Measurements from ENCODE around the gene GNAT1. TPM values are rescaled to one million over a fixed set of nuclear protein-coding genes. Genes with fewer than 3 reads are reported as not detected.

GNAT1 gene
- total RNA-seq, 1 experiment from 2014 or later = not detected

DNA sequence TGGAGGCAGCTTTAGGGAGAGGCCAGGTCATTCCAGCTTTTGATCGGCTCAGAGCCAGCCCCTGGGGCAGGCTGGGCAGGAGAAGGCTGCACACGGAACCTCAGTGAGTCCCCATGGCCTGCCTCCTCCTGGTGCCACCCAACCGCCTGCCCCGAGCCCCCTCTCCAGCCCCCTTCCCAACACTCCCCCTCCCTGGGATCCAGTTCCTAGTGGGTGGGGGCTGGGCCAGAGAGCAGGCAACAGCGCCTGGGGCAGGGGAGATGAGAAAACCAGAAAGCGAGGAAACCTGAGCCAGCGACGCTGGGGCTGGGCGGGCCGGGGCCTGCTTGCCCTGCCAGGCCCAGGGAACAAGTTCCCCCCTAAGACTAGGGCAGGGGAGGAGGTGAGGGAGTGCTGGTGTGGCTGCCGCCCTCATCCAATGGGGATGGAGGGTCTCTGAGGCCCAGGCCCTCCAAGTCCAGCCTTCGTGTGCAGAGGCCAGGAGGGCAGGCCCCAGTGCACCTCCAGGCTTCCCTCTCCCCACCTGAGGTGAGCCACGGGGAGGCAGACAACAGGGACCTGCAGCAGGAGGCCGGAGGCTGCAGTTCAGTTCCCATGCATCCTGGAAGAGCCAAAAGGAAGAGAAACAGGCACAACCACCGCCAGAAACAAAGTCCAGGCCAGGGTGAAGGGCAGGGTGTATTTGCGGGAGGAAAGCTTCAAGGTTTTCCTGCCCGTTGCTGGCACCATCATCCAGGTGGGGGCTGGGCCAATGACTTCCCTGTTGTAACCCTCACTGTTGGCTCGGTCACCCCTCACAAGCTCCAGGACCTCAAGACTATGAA lies 40.3 kb upstream of the GNAT1 start:
- ChIA-PET CTCF (interaction anchor here (0.6 kb wide), 1 partner anchor 182 kb away, joined by 3 read pairs; no protein-coding TSS in a partner anchor), POLR2A (ENCODE audit: unreplicated experiment) (no interaction called here)
- Histone ChIP-seq H3F3A (ENCODE audit: insufficient read depth, low read depth) (peaks cover 7% of the 10 kb centered on the region; the same call in 1 of the 2 replicates), H3K9me2 (ENCODE audit: insufficient read depth) (no peaks in the 10 kb centered on the region), H3K36me3 (ENCODE audit: low read depth) (no peaks in the 10 kb centered on the region), H3K4me2 (no peak overlapping the region), H3K27me3 (ENCODE audit: insufficient read depth, low read depth) (no peaks in the 10 kb centered on the region), H3K79me2 (ENCODE audit: low read depth) (no peaks in the 10 kb centered on the region), H3K9me3 (ENCODE audit: insufficient read depth, low read depth) (no peaks in the 10 kb centered on the region), H4K20me1 (ENCODE audit: insufficient read depth) (no peaks in the 10 kb centered on the region), H3K4me1 (replicated peaks; ENCODE audit: insufficient read depth) (no peaks in the 10 kb centered on the region), H3K4me3 (no peak overlapping the region), H3K27ac (no peak overlapping the region), H2AFZ (no peak overlapping the region)
- DNase-seq = no peak
- intact Hi-C loops (cut with micrococcal nuclease; ENCODE audit: unreplicated experiment) = no loop called here
- BruUV-seq (replicated peaks) = no TSS peak
- TF ChIP-seq EZH2 (IDR thresholded peaks at IDR 0.05; ENCODE audit: low read depth) = no peak
- TF ChIP-seq, protein P1, sequence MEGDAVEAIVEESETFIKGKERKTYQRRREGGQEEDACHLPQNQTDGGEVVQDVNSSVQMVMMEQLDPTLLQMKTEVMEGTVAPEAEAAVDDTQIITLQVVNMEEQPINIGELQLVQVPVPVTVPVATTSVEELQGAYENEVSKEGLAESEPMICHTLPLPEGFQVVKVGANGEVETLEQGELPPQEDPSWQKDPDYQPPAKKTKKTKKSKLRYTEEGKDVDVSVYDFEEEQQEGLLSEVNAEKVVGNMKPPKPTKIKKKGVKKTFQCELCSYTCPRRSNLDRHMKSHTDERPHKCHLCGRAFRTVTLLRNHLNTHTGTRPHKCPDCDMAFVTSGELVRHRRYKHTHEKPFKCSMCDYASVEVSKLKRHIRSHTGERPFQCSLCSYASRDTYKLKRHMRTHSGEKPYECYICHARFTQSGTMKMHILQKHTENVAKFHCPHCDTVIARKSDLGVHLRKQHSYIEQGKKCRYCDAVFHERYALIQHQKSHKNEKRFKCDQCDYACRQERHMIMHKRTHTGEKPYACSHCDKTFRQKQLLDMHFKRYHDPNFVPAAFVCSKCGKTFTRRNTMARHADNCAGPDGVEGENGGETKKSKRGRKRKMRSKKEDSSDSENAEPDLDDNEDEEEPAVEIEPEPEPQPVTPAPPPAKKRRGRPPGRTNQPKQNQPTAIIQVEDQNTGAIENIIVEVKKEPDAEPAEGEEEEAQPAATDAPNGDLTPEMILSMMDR (conservative IDR thresholded peaks at IDR 0.05) = no peak

DNA sequence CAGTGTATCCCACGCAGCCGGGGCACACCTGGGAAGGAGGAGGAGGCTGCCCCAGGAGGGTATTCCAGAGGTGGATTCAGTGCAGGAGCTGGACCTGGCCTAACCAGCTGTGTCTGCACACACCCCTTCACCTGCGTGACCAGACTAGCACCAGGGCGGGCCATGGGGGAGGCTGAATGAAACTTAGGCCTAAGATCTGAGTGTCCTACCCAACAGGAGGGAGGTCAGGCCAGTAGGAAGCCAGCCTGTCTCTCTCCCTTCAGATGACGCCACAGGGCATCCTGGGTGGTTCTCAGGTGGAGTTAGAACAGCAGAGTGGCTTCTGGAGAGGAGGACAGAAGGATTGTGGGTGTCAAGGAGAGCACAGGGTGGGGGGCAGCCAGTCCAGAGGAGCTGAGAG lies 39.7 kb upstream of the GNAT1 start:
- Histone ChIP-seq H3K9me2 (ENCODE audit: insufficient read depth) (no peaks in the 10 kb centered on the region), H3F3A (ENCODE audit: insufficient read depth, low read depth) (peaks cover 7% of the 10 kb centered on the region; the same call in 1 of the 2 replicates), H3K36me3 (ENCODE audit: low read depth) (no peaks in the 10 kb centered on the region), H2AFZ (no peak overlapping the region), H3K27me3 (ENCODE audit: insufficient read depth, low read depth) (no peaks in the 10 kb centered on the region), H3K27ac (no peak overlapping the region), H3K4me1 (replicated peaks; ENCODE audit: insufficient read depth) (no peaks in the 10 kb centered on the region), H3K4me2 (no peak overlapping the region), H3K79me2 (ENCODE audit: low read depth) (no peaks in the 10 kb centered on the region), H3K4me3 (no peak overlapping the region), H4K20me1 (ENCODE audit: insufficient read depth) (no peaks in the 10 kb centered on the region), H3K9me3 (ENCODE audit: insufficient read depth, low read depth) (no peaks in the 10 kb centered on the region)
- CTCF ChIA-PET = no interaction called here
- intact Hi-C loops (cut with micrococcal nuclease; ENCODE audit: unreplicated experiment) = no loop called here
- TF ChIP-seq EZH2 (IDR thresholded peaks at IDR 0.05; ENCODE audit: low read depth) = no peak
- TF ChIP-seq, protein P1 (conservative IDR thresholded peaks at IDR 0.05) = no peak
- BruUV-seq (replicated peaks) = no TSS peak
- POLR2A ChIA-PET (ENCODE audit: unreplicated experiment) = no interaction called here
- DNase-seq = no peak

DNA sequence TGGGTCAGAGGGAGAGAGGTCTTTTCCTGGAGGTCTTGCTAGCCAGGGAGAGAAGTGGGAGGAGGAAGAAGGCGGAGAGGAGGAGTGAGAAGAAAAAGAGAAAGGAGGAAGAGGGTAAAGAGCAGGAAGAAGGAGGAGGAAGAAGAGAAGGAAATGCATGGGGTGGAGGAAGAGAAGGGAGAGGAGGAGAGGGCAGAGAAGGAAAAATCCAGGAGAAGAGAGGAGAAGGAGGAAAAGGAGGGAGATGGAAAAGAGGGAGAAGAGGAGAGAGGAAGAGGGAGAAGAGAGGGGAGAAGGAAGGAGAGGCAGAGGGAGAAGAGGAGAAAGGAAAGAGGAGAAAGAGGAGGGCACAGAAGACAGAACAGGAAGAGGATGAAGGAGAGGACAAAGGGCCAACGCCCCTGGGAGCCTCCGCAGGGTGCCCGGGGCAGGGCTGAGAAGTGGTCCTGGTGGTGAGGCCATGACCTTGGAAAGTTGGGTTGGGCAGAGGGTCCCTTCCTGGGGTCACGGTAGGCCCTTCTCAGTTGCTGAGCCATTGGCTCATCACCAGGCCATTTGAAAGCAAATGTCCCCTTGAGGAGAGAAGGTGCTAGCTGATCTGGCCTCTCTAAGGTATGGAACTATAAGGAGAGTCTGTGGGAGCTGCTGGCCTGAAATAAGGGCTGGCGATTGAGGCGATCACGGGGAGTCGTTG lies 37.5 kb upstream of the GNAT1 start:
- ChIA-PET POLR2A (ENCODE audit: unreplicated experiment) (no interaction called here), CTCF (interaction anchor here (0.5 kb wide), 1 partner anchor 41 kb away, joined by 7 read pairs; no protein-coding TSS in a partner anchor)
- Histone ChIP-seq H2AFZ (no peak overlapping the region), H3K9me3 (ENCODE audit: insufficient read depth, low read depth) (no peaks in the 10 kb centered on the region), H3K36me3 (ENCODE audit: low read depth) (no peaks in the 10 kb centered on the region), H3K27ac (no peak overlapping the region), H4K20me1 (ENCODE audit: insufficient read depth) (no peaks in the 10 kb centered on the region), H3K9me2 (ENCODE audit: insufficient read depth) (no peaks in the 10 kb centered on the region), H3F3A (ENCODE audit: insufficient read depth, low read depth) (no peaks in the 10 kb centered on the region), H3K4me2 (peak overlapping the region; percentile 75), H3K79me2 (ENCODE audit: low read depth) (no peaks in the 10 kb centered on the region), H3K27me3 (ENCODE audit: insufficient read depth, low read depth) (no peaks in the 10 kb centered on the region), H3K4me3 (peak overlapping the region; percentile 51; the same call in 1 of the 2 replicates), H3K4me1 (replicated peaks; ENCODE audit: insufficient read depth) (no peaks in the 10 kb centered on the region)
- DNase-seq = no peak
- intact Hi-C loops (cut with micrococcal nuclease; ENCODE audit: unreplicated experiment) = loop anchor here (1.0 kb wide), 1 partner anchor 35 kb away; no protein-coding TSS in a partner anchor
- no peak for TF ChIP-seq EZH2 (IDR thresholded peaks at IDR 0.05; ENCODE audit: low read depth)
- TF ChIP-seq, protein P1 (conservative IDR thresholded peaks at IDR 0.05) = no peak
- BruUV-seq (replicated peaks) = no TSS peak
